HTR-8/SVneo (cell line): ENCODE measurements around the gene DUSP18.
"Not testable (repeated sequence)": the region's sequence is repeated elsewhere in the genome, so short reads cannot be mapped to it uniquely, and the experiment has no call there.

Source experiments
- DNase-seq: peaks from one replicate; pipeline ENCODE4 v3.0.0; 2011; ENCODE audit warnings: low spot score, mixed read lengths; ENCODE audit not compliant: insufficient read length
- FAIRE-seq: peaks from 2 replicates; lab custom pipeline; 2011; peaks lifted over from hg19 to GRCh38; lab: Jason Lieb, UNC

The DUSP18 gene

GRCh38 chr22:30646518-30647160 lies 21.0 kb downstream of the DUSP18 start:
- no peak for FAIRE-seq
- DNase-seq, result no peak

GRCh38 chr22:30643055-30643875 lies 24.4 kb downstream of the DUSP18 start:
- no peak for DNase-seq
- FAIRE-seq, result no peak

- DNase-seq, result no peak
- no peak for FAIRE-seq
These were observed 26.7 kb downstream of the DUSP18 start for GRCh38 chr22:30640839-30641430.

- DNase-seq, result no peak
- no peak for FAIRE-seq
These were observed 27.3 kb downstream of the DUSP18 start for GRCh38 chr22:30640361-30640760.

- DNase-seq (no peak), FAIRE-seq (no peak)
These were observed 30.0 kb downstream of the DUSP18 start for GRCh38 chr22:30637701-30638114.

GRCh38 chr22:30636226-30637077 lies 31.2 kb downstream of the DUSP18 start:
- no peak for FAIRE-seq

GRCh38 chr22:30635273-30636225 lies 32.1 kb downstream of the DUSP18 start, which contains the start of gene SLC35E4:
Gene SLC35E4, plus strand, starts transcription at chr22:30635781. Its CDS starts 670 bp downstream, at chr22:30636451.
- FAIRE-seq (no peak), DNase-seq (peak; percentile 81)

More at GRCh38 chr22:30636226-30637077, 31.2 kb downstream of the DUSP18 start:
- DNase-seq, result no peak

GRCh38 chr22:30634471-30635233 lies 33.0 kb downstream of the DUSP18 start:
- FAIRE-seq (no peak), DNase-seq (peak; percentile 88)

GRCh38 chr22:30631469-30631868 lies 36.2 kb downstream of the DUSP18 start:
- not testable (repeated sequence) for DNase-seq, FAIRE-seq

GRCh38 chr22:30628491-30628890 lies 39.2 kb downstream of the DUSP18 start:
- DNase-seq (no peak), FAIRE-seq (no peak)

- FAIRE-seq, result no peak
- no peak for DNase-seq
These were observed 40.2 kb downstream of the DUSP18 start for GRCh38 chr22:30627471-30627870.

GRCh38 chr22:30626413-30626812 lies 41.3 kb downstream of the DUSP18 start:
- FAIRE-seq, result no peak
- DNase-seq, result no peak

- DNase-seq, FAIRE-seq: not testable (repeated sequence)
These were observed 47.8 kb downstream of the DUSP18 start for GRCh38 chr22:30619909-30620308.

GRCh38 chr22:30617819-30618218 lies 49.9 kb downstream of the DUSP18 start:
- FAIRE-seq (no peak), DNase-seq (no peak)

- no peak for FAIRE-seq
These were observed 52.1 kb downstream of the DUSP18 start for GRCh38 chr22:30615543-30615954.

GRCh38 chr22:30614879-30615278 lies 52.8 kb downstream of the DUSP18 start:
- FAIRE-seq, result no peak

More at GRCh38 chr22:30615543-30615954, 52.1 kb downstream of the DUSP18 start:
- no peak for DNase-seq

GRCh38 chr22:30614268-30614667 lies 53.4 kb downstream of the DUSP18 start:
- DNase-seq, result no peak
- FAIRE-seq, result no peak

More at GRCh38 chr22:30614879-30615278, 52.8 kb downstream of the DUSP18 start:
- DNase-seq, result no peak

GRCh38 chr22:30612789-30613188 lies 54.9 kb downstream of the DUSP18 start:
- FAIRE-seq (no peak), DNase-seq (no peak)
